Endothelial cell of umbilical vein (primary cell): ENCODE measurements around the gene GNB1. TPM values are rescaled to one million over a fixed set of nuclear protein-coding genes. Genes with fewer than 3 reads are reported as not detected.

ENCODE experiments used
- BruUV-seq: library from RNA; stranded (reverse); fragments of 400-500 nt; replicated peaks from 2 replicates; lab custom pipeline; 2021; lab: Mats Ljungman, UMichigan
- CTCF ChIA-PET: fragments of 300-600, 350-600 bp; sonication (Branson Sonifier 250); formaldehyde crosslinking; loops from one replicate; lab custom pipeline; 2021; ENCODE audit warnings: antibody characterized with exemption, inconsistent platforms; lab: Charles Lee
- POLR2A ChIA-PET: fragments of 300-600, 350-600 bp; sonication (Branson Sonifier 250); formaldehyde crosslinking; loops from one replicate; lab custom pipeline; 2021; ENCODE audit warnings: antibody characterized with exemption, inconsistent platforms; lab: Charles Lee
- DNase-seq: peaks from one replicate; pipeline ENCODE4 v3.0.0-alpha.2; 2011; ENCODE audit warnings: low read depth, low spot score
- FAIRE-seq: peaks from 2 replicates; lab custom pipeline; 2011; peaks lifted over from hg19 to GRCh38; lab: Jason Lieb, UNC
- H2AFZ ChIP-seq: 2 replicates; pipeline ENCODE4 v1.6.0; 2012; ENCODE audit warnings: low read depth, low read length, control low read depth, inconsistent platforms
- H3K27ac ChIP-seq: 2 replicates; pipeline ENCODE4 v1.5.1; 2011; ENCODE audit warnings: low read depth, mild to moderate bottlenecking, control low read depth, low read length, moderate library complexity; ENCODE audit not compliant: insufficient read depth
- H3K27me3 ChIP-seq, 2 experiments: 2 replicates each; pipeline versions ENCODE4 v1.6.0 to v1.6.1; 2011; ENCODE audit warnings: low read length in 2 of 2, mixed read lengths in 1 of 2; ENCODE audit not compliant: control insufficient read depth in 2 of 2, insufficient read depth in 2 of 2
- H3K36me3 ChIP-seq, 2 experiments: 2 replicates in 1 of 2; 3 replicates in 1 of 2; pipeline ENCODE4 v1.5.1; 2011; ENCODE audit warnings: low read length in 2 of 2, mild to moderate bottlenecking in 1 of 2, moderate library complexity in 1 of 2; ENCODE audit not compliant: control insufficient read depth in 2 of 2, insufficient read depth in 2 of 2; ENCODE audit errors: extremely low read depth in 1 of 2
- H3K4me1 ChIP-seq: 3 replicates; pipeline ENCODE4 v1.5.1; 2011; ENCODE audit warnings: mild to moderate bottlenecking, low read length; ENCODE audit not compliant: control insufficient read depth, insufficient read depth; ENCODE audit errors: extremely low read depth
- H3K4me2 ChIP-seq: 2 replicates; pipeline ENCODE4 v1.6.1; 2011; ENCODE audit warnings: low read length, control low read depth, mixed read lengths; ENCODE audit not compliant: insufficient read depth
- H3K4me3 ChIP-seq, 3 experiments: fragments of 200-600 bp in 1 of 3; sonication (generic), shearing (Covaris generic) in 1 of 3; replicated peaks in 1 of 3; 2 replicates each; pipeline ENCODE4 v1.5.1; 2011 to 2016; ENCODE audit warnings: control low read depth in 3 of 3, low read length in 3 of 3, mild to moderate bottlenecking in 2 of 3, inconsistent platforms in 1 of 3, low read depth in 1 of 3, moderate library complexity in 1 of 3; ENCODE audit not compliant: insufficient read depth in 1 of 3
- H3K79me2 ChIP-seq: 2 replicates; pipeline ENCODE4 v1.6.0; 2012; ENCODE audit warnings: low read length, inconsistent platforms; ENCODE audit not compliant: control insufficient read depth, insufficient read depth
- H3K9ac ChIP-seq: replicated peaks from 2 replicates; pipeline ENCODE3; 2011; ENCODE audit warnings: low read length, control low read depth; ENCODE audit not compliant: insufficient read depth; ENCODE audit errors: extremely low read depth
- H3K9me1 ChIP-seq: replicated peaks from 3 replicates; pipeline ENCODE4 v1.6.0; 2011; ENCODE audit warnings: mild to moderate bottlenecking, low read length; ENCODE audit not compliant: control insufficient read depth, insufficient read depth; ENCODE audit errors: extremely low read depth
- H3K9me3 ChIP-seq: replicated peaks from 2 replicates; pipeline ENCODE4 v1.5.1; 2012; ENCODE audit warnings: low read length, inconsistent platforms; ENCODE audit not compliant: control insufficient read depth, insufficient read depth
- H4K20me1 ChIP-seq: replicated peaks from 2 replicates; pipeline ENCODE3; 2011; ENCODE audit warnings: mild to moderate bottlenecking, low read length; ENCODE audit not compliant: control insufficient read depth, insufficient read depth; ENCODE audit errors: extremely low read depth
- CTCF ChIP-seq, 2 donors: IDR thresholded peaks; 1 replicate in 1 of 2; 2 replicates in 1 of 2; pipeline ENCODE4 v1.5.1; 2011; ENCODE audit warnings: low read length in 2 of 2, mild to moderate bottlenecking in 2 of 2, moderate library complexity in 2 of 2, control low read depth in 1 of 2, inconsistent platforms in 1 of 2, low read depth in 1 of 2; ENCODE audit not compliant: insufficient read depth in 1 of 2; ENCODE audit errors: extremely low read depth in 1 of 2
- GATA2 ChIP-seq: IDR thresholded peaks from 2 replicates; pipeline ENCODE4 v1.7.0; 2011; ENCODE audit warnings: low read depth, mild to moderate bottlenecking, moderate library complexity, mixed read lengths, low read length; ENCODE audit not compliant: insufficient read length, insufficient read depth
- JUN ChIP-seq: IDR thresholded peaks from 2 replicates; pipeline ENCODE4 v1.6.1; 2011; ENCODE audit warnings: borderline replicate concordance, low read depth; ENCODE audit not compliant: insufficient read length, insufficient read depth
- MAX ChIP-seq: IDR thresholded peaks from 2 replicates; pipeline ENCODE4 v1.6.1; 2011; ENCODE audit not compliant: insufficient read depth, insufficient read length
- POLR2A ChIP-seq: IDR thresholded peaks from 2 replicates; pipeline ENCODE4 v1.6.1; 2012; ENCODE audit warnings: low read depth, mild to moderate bottlenecking, control low read depth, low read length
- dilution Hi-C: fragments of 300-500 bp; cut with MboI; formaldehyde crosslinking; loops from one replicate; pipeline ENCODE4 v1.15.0; 2019; ENCODE audit warnings: low sequenced_read_pairs; ENCODE audit not compliant: extremely low pct_ligation_motif_present
- intact Hi-C: fragments of 100-400 bp; cut with micrococcal nuclease; formaldehyde crosslinking; loops from one replicate; pipeline ENCODE4 v1.10.0; 2022
- polyA plus RNA-seq, 4 experiments: library from polyadenylated mRNA; depleted of rRNA in 3 of 4; stranded (reverse) in 3 of 4; unstranded in 1 of 4; fragments of >200 nt; gene quantifications; 2 replicates each; pipeline versions ENCODE4 v1.2.1 to v1.2.3, GENCODE V29; 2011 to 2012; ENCODE audit warnings: missing spikeins in 1 of 4
- total RNA-seq: library from RNA; stranded (reverse); gene quantifications from 2 replicates; pipeline ENCODE4 v1.2.3, GENCODE V29; 2021

Gene GNB1
- total and polyA plus RNA-seq, 2 donors (not counting 3 experiments of a cell fraction or from before 2014, with no cell fraction given): 501 to 529 TPM

DNA sequence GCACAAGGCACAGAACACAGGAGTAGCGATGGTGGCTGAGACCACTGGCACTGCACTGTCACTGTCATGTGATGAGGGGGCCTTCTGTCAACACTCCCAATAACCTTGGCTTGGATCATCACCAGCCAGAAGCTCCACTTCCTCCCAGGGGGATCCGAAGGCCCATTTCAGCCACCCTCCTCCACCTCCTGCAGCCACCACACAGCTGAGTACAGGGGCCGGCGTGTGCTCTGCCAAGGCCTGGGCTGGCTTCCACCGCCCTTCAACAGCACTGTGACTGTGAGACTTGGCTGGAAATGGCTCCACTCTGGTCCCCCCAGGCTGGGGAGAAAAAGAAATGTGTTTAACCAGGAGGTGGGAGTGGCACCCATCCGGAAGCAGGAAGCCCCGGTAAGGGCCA, 102.8 kb downstream of the GNB1 start:
- FAIRE-seq (no peak), DNase-seq (no peak)
- no peak overlapping the region for H3K9ac ChIP-seq
- no peak overlapping the region for H3K4me3 ChIP-seq
- no peaks in the 10 kb centered on the region for H3K27me3 ChIP-seq
- dilution Hi-C loops (no loop called here), intact Hi-C loops (no loop called here)
- H2AFZ ChIP-seq: no peak overlapping the region
- CTCF ChIA-PET: interaction anchor here (1.0 to 2.4 kb wide), 2 partner anchors 10 to 117 kb away, joined by 3 to 28 read pairs; no protein-coding TSS in a partner anchor
- H3K27ac ChIP-seq: no peak overlapping the region
- H3K4me2 ChIP-seq: no peak overlapping the region
- peaks cover 3% of the 10 kb centered on the region for H4K20me1 ChIP-seq
- H3K4me1 ChIP-seq: peaks cover 3% of the 10 kb centered on the region
- H3K79me2 ChIP-seq: peaks cover 8% of the 10 kb centered on the region
- TF ChIP-seq CTCF (IDR thresholded peaks at IDR 0.05; ENCODE audit: extremely low read depth in 1 of 2, insufficient read depth in 1 of 2, low read depth in 1 of 2, low read length in 2 of 2) (no peak), POLR2A (no peak), JUN (no peak), GATA2 (no peak), MAX (no peak)
- H3K36me3 ChIP-seq: peaks cover 26 to 66% of the 10 kb centered on the region in 2 experiments
- BruUV-seq: no TSS peak
- POLR2A ChIA-PET: no interaction called here
- no peaks in the 10 kb centered on the region for H3K9me3 ChIP-seq
- H3K9me1 ChIP-seq: no peaks in the 10 kb centered on the region
